ENCODE data around the gene RSPH1. TPM values are rescaled to one million over a fixed set of nuclear protein-coding genes. Genes with fewer than 3 reads are reported as not detected.

RSPH1 gene
- total and polyA plus RNA-seq, 2 of the 8 experiments (the other 6 are each of a cell fraction or from before 2014, with no cell fraction given), result 0.24 TPM; not detected in 1

DNA sequence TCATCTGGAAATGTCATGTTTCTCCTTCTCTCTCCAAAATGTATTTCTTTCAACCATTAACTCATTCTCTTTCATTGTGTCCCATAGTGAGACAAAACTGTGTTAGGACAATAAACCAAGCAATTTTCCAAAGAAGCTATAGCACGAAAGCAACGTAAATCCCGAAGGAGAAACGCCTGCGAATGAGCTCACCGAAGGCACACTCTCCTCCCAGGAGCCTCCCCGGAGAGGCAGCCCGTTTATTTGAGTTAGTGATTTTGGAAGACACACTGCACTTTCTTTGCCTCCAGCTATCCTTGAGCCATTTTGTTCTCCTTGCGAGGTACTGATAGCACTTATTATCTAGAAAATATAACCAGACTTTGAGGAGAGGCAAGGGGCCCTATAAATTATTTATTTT lies 41.2 kb downstream of the RSPH1 start:
- Histone ChIP-seq H4K5ac (ENCODE audit: insufficient read length, low read depth, low read length) (no peak overlapping the region), H3K79me1 (ENCODE audit: low read depth, low read length) (no peaks in the 10 kb centered on the region), H3K23ac (ENCODE audit: insufficient read length) (no peak overlapping the region), H3K4me3 (ENCODE audit: extremely low read depth in 1 of 4, insufficient read depth in 2 of 4, low read depth in 3 of 4, low read length in 4 of 4) (no peak overlapping the region), H3K56ac (replicated peaks; ENCODE audit: insufficient read length, low read depth, low read length) (no peak overlapping the region), H2AK5ac (ENCODE audit: low read depth, low read length) (no peak overlapping the region), H2BK20ac (ENCODE audit: low read length) (no peak overlapping the region), H3K27ac (ENCODE audit: low read depth, low read length) (no peak overlapping the region), H2BK5ac (ENCODE audit: low read depth, low read length) (no peak overlapping the region), H3K23me2 (ENCODE audit: low read depth, low read length) (no peaks in the 10 kb centered on the region), H3K36me3 (ENCODE audit: control insufficient read depth in 2 of 4, insufficient read depth in 4 of 4, low read length in 3 of 4) (no peaks in the 10 kb centered on the region), H4K91ac (replicated peaks; ENCODE audit: insufficient read length, low read length) (no peak overlapping the region), H3K9ac (replicated peaks in 1 of 4; ENCODE audit: extremely low read depth in 1 of 4, low read depth in 3 of 4, low read length in 3 of 4) (no peak overlapping the region), H2BK12ac (ENCODE audit: low read depth, low read length) (no peak overlapping the region), H2BK120ac (replicated peaks; ENCODE audit: low read depth, low read length) (no peak overlapping the region), H2BK15ac (ENCODE audit: low read length) (no peak overlapping the region), H3K4me2 (ENCODE audit: insufficient read depth in 1 of 2, low read depth in 2 of 2, low read length in 2 of 2) (no peak overlapping the region), H2AFZ (ENCODE audit: low read length) (no peak overlapping the region), H3K18ac (ENCODE audit: extremely low read depth, low read length) (no peak overlapping the region), H3K9me3 (ENCODE audit: insufficient read depth in 2 of 2, low read depth in 1 of 2, low read length in 1 of 2) (no peaks in the 10 kb centered on the region; a peak in 1 of 4 replicates), H4K20me1 (replicated peaks in 1 of 2; ENCODE audit: control insufficient read depth in 1 of 2, insufficient read depth in 2 of 2, low read length in 2 of 2) (no peaks in the 10 kb centered on the region), H3K79me2 (ENCODE audit: control insufficient read depth in 1 of 2, insufficient read depth in 2 of 2, low read length in 2 of 2) (no peaks in the 10 kb centered on the region), H3K4ac (replicated peaks; ENCODE audit: insufficient read length, low read depth, low read length) (no peak overlapping the region), H3K14ac (ENCODE audit: insufficient read length) (no peak overlapping the region), H3K27me3 (replicated peaks in 1 of 4; ENCODE audit: control insufficient read depth in 3 of 4, extremely low read depth in 1 of 4, insufficient read depth in 3 of 4, low read length in 3 of 4) (no peaks in the 10 kb centered on the region), H4K8ac (ENCODE audit: extremely low read depth, insufficient read depth, low read length) (no peak overlapping the region), H3K4me1 (replicated peaks in 1 of 4; ENCODE audit: control insufficient read depth in 3 of 4, insufficient read depth in 4 of 4, low read length in 3 of 4) (peaks cover 0 to 2% (median 0%) of the 10 kb centered on the region in 4 experiments; a peak in 2 of 7 replicates)
- no peak for DNase-seq (ENCODE audit: low read depth in 1 of 2, low spot score in 2 of 2)
- WGBS, 2 experiments (ENCODE audit: extremely low coverage in 1 of 2, insufficient coverage in 1 of 2, insufficient read length in 1 of 2, insufficient replicate concordance in 2 of 2, low coverage in 1 of 2, low lambda C conversion rate in 2 of 2, missing lambda C conversion rate in 1 of 2), result 79% methylated on average over 9 of the region's 9 CpGs; no CpG with 5 or more reads in 1 of the 2 experiments
- POLR2A ChIA-PET (ENCODE audit: partially characterized antibody), result interaction anchor here (1.6 kb wide), 1 partner anchor 10 kb away, joined by 3 read pairs; no protein-coding TSS in a partner anchor
- CTCF ChIA-PET (ENCODE audit: partially characterized antibody), result interaction anchor here (1.0 to 1.5 kb wide), 5 partner anchors 88 to 145 kb away, joined by 3 read pairs; partner anchors contain the start of gene TFF1
- FAIRE-seq, result no peak
- TF ChIP-seq, protein P1, sequence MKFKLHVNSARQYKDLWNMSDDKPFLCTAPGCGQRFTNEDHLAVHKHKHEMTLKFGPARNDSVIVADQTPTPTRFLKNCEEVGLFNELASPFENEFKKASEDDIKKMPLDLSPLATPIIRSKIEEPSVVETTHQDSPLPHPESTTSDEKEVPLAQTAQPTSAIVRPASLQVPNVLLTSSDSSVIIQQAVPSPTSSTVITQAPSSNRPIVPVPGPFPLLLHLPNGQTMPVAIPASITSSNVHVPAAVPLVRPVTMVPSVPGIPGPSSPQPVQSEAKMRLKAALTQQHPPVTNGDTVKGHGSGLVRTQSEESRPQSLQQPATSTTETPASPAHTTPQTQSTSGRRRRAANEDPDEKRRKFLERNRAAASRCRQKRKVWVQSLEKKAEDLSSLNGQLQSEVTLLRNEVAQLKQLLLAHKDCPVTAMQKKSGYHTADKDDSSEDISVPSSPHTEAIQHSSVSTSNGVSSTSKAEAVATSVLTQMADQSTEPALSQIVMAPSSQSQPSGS (IDR thresholded peaks at IDR 0.05; ENCODE audit: low read length), result no peak
- TF ChIP-seq YY1 (IDR thresholded peaks at IDR 0.05; ENCODE audit: low read depth, low read length) (no peak), ASH2L (IDR thresholded peaks at IDR 0.05; ENCODE audit: low read length) (no peak), TAF7 (optimal IDR thresholded peaks at IDR 0.05; ENCODE audit: borderline replicate concordance, low read depth, low read length) (no peak), ZNF274 (IDR thresholded peaks at IDR 0.05; ENCODE audit: borderline replicate concordance, extremely low read depth, low read length) (no peak), NRF1 (IDR thresholded peaks at IDR 0.05; ENCODE audit: low read depth, low read length) (no peak)
- TF ChIP-seq, protein P2, sequence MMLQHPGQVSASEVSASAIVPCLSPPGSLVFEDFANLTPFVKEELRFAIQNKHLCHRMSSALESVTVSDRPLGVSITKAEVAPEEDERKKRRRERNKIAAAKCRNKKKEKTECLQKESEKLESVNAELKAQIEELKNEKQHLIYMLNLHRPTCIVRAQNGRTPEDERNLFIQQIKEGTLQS (IDR thresholded peaks at IDR 0.05; ENCODE audit: insufficient read depth, low read depth, low read length), result no peak
- TF ChIP-seq, protein P3, sequence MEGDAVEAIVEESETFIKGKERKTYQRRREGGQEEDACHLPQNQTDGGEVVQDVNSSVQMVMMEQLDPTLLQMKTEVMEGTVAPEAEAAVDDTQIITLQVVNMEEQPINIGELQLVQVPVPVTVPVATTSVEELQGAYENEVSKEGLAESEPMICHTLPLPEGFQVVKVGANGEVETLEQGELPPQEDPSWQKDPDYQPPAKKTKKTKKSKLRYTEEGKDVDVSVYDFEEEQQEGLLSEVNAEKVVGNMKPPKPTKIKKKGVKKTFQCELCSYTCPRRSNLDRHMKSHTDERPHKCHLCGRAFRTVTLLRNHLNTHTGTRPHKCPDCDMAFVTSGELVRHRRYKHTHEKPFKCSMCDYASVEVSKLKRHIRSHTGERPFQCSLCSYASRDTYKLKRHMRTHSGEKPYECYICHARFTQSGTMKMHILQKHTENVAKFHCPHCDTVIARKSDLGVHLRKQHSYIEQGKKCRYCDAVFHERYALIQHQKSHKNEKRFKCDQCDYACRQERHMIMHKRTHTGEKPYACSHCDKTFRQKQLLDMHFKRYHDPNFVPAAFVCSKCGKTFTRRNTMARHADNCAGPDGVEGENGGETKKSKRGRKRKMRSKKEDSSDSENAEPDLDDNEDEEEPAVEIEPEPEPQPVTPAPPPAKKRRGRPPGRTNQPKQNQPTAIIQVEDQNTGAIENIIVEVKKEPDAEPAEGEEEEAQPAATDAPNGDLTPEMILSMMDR (IDR thresholded peaks at IDR 0.05; ENCODE audit: control extremely low read depth in 1 of 3, insufficient read depth in 1 of 3, low read depth in 1 of 3, low read length in 3 of 3), result no peak
- TF ChIP-seq, protein P4, sequence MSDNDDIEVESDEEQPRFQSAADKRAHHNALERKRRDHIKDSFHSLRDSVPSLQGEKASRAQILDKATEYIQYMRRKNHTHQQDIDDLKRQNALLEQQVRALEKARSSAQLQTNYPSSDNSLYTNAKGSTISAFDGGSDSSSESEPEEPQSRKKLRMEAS (IDR thresholded peaks at IDR 0.05), result no peak

Data from H1 (cell line).